Vagina (tissue), 2 donors: ENCODE measurements around the gene ZKSCAN5. TPM values are rescaled to one million over a fixed set of nuclear protein-coding genes. Genes with fewer than 3 reads are reported as not detected.

Source experiments
- DNase-seq, 2 donors: peaks; one replicate each; pipeline ENCODE4 v3.0.0-alpha.2; 2017; ENCODE audit errors: extremely low spot score in 2 of 2
- H3K27ac ChIP-seq: fragments of 200-600 bp; sonication (generic); one replicate; pipeline ENCODE4 v1.5.1; 2019
- H3K27me3 ChIP-seq: fragments of 200-600 bp; sonication (generic); one replicate; pipeline ENCODE4 v1.5.1; 2019
- H3K36me3 ChIP-seq, 2 donors: fragments of 200-600 bp; sonication (generic); one replicate each; pipeline ENCODE4 v1.5.1; 2017 to 2019
- H3K4me1 ChIP-seq: fragments of 200-600 bp; sonication (generic); one replicate; pipeline ENCODE4 v1.5.1; 2019
- H3K4me3 ChIP-seq, 2 donors: fragments of 200-600 bp; sonication (generic); 1 replicate in 1 of 2; 2 replicates in 1 of 2; pipeline ENCODE4 v1.5.1; 2016 to 2019
- H3K9me3 ChIP-seq: fragments of 200-600 bp; sonication (generic); one replicate; pipeline ENCODE4 v1.5.1; 2019
- POLR2A ChIP-seq, 2 donors: fragments of 450-650 bp; IDR thresholded peaks; one replicate each; pipeline ENCODE4 v1.6.1; 2017; ENCODE audit warnings: antibody characterized with exemption in 2 of 2, mild to moderate bottlenecking in 2 of 2, moderate library complexity in 2 of 2
- POLR2AphosphoS5 ChIP-seq, 2 donors: sonication (generic); formaldehyde crosslinking; IDR thresholded peaks; one replicate each; pipeline ENCODE4 v1.9.0; 2017; ENCODE audit warnings: antibody characterized with exemption in 2 of 2, mild to moderate bottlenecking in 2 of 2, low read depth in 1 of 2; ENCODE audit not compliant: insufficient read depth in 1 of 2
- intact Hi-C: fragments of 100-400 bp; cut with DNase I; formaldehyde crosslinking; loops from one replicate; pipeline ENCODE4 v1.15.1; 2023
- total RNA-seq: library from RNA; depleted of rRNA; stranded (reverse); fragments of >200 nt; gene quantifications from one replicate; pipeline ENCODE4 v1.2.3, GENCODE V29; 2016
- TF ChIP-seq, protein P1 (sequence below), 3 experiments: fragments of 450-650 bp in 2 of 3; fragments of 200-600 bp in 1 of 3; sonication (generic) in 1 of 3; IDR thresholded peaks; one replicate each; pipeline ENCODE4 v1.5.1; 2017 to 2019; ENCODE audit warnings: antibody characterized with exemption in 3 of 3, mild to moderate bottlenecking in 2 of 3, moderate library complexity in 2 of 3

Gene ZKSCAN5
- total RNA-seq, 1 donor from 2014 or later, result 7.1 TPM

DNA sequence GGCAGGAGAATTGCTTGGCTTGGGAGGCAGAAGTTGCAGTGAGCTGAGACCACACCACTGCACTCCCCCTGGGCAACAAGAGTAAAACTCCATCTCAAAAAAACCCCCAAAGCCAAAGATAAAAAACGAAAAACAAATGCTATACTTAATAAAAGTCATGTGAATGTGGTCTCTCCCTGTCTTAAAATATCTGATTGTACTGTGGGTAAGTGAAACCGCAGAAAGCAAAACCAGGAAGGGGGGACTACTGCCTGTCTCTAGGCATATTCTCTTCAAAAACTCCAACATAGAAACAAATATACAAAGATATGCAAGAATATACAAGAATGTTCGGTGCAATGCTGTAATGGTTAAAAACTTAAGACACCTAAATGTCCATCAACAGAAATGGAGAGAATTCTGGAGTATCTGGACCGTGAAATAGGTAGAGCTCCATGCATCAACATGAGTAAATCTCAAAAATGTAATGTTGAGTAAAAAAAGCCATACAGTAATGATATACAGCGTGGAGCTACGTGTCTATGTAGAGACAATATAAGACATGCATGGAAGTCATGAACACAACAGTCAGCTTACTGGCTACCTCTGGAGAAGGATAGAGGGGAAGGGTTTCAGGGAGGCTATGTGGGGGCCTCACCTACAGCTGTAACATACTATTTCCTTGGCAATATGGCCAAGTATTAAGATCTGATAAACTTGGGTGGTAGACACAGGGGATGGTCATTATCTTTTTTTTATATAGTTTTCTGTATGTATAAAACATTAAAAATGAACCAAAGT lies 6.5 kb upstream of the ZKSCAN5 start:
- Histone ChIP-seq H3K9me3 (peaks cover 10% of the 10 kb centered on the region), H3K27ac (no peak overlapping the region), H3K36me3 (peaks cover 14 to 53% of the 10 kb centered on the region in 2 donors), H3K27me3 (no peaks in the 10 kb centered on the region), H3K4me3 (peak overlapping the region; percentile 67 to 95), H3K4me1 (peaks cover 32% of the 10 kb centered on the region)
- intact Hi-C loops, result no loop called here
- no peak for DNase-seq
- no peak for TF ChIP-seq POLR2AphosphoS5 (IDR thresholded peaks at IDR 0.05; ENCODE audit: insufficient read depth in 1 of 2, low read depth in 1 of 2)
- TF ChIP-seq POLR2A (IDR thresholded peaks at IDR 0.05), result no peak
- TF ChIP-seq, protein P1, sequence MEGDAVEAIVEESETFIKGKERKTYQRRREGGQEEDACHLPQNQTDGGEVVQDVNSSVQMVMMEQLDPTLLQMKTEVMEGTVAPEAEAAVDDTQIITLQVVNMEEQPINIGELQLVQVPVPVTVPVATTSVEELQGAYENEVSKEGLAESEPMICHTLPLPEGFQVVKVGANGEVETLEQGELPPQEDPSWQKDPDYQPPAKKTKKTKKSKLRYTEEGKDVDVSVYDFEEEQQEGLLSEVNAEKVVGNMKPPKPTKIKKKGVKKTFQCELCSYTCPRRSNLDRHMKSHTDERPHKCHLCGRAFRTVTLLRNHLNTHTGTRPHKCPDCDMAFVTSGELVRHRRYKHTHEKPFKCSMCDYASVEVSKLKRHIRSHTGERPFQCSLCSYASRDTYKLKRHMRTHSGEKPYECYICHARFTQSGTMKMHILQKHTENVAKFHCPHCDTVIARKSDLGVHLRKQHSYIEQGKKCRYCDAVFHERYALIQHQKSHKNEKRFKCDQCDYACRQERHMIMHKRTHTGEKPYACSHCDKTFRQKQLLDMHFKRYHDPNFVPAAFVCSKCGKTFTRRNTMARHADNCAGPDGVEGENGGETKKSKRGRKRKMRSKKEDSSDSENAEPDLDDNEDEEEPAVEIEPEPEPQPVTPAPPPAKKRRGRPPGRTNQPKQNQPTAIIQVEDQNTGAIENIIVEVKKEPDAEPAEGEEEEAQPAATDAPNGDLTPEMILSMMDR (IDR thresholded peaks at IDR 0.05), result no peak

DNA sequence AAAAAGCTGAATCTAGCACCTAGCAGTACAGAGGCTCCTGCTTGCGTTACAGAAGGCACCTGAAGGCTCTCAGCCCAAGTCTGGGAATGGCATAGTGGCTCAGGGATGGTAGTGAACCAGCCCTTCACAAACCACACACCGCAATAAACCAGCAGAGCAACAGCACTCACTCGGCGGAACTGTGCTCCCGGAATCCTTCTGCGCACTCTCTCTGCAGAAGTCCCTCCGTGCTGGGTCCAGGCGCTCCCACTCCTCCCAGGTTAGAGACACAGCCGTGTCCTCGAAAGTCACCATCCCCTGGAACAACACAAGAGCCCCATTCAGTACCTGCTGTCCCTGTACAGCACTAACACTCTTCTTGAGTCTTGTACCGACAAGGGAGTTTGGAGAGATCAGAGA lies 5.9 kb upstream of the ZKSCAN5 start:
- peak overlapping the region; percentile 67 to 95 for H3K4me3 ChIP-seq
- H3K4me1 ChIP-seq, result peaks cover 32% of the 10 kb centered on the region
- intact Hi-C loops, result no loop called here
- no peak overlapping the region for H3K27ac ChIP-seq
- H3K36me3 ChIP-seq, result peaks cover 9 to 47% of the 10 kb centered on the region in 2 donors
- H3K9me3 ChIP-seq, result peaks cover 5% of the 10 kb centered on the region
- no peaks in the 10 kb centered on the region for H3K27me3 ChIP-seq
- DNase-seq, result no peak
- TF ChIP-seq, protein P1 (IDR thresholded peaks at IDR 0.05), result no peak
- TF ChIP-seq POLR2A (IDR thresholded peaks at IDR 0.05), result no peak
- no peak for TF ChIP-seq POLR2AphosphoS5 (IDR thresholded peaks at IDR 0.05; ENCODE audit: insufficient read depth in 1 of 2, low read depth in 1 of 2)

DNA sequence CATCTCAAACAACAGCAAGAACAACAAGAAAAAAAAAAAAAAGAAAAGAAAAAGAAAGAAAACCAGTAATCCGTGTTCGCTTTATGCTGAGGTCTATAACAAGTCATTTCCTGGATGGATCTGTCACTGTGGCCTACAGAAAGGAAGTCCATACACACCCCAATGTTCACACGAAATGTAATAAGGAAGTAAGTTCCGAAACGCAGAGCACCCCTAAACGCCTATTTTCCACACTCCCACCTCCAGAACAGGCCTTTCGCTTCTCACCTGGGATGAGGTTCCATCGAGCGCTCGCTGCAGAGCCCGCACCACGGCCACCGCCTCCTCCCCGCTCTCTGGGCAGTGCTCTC lies 5.1 kb upstream of the ZKSCAN5 start:
- Histone ChIP-seq H3K36me3 (peaks cover under 1 to 39% of the 10 kb centered on the region in 2 donors), H3K9me3 (no peaks in the 10 kb centered on the region), H3K27ac (peak overlapping the region; percentile 92), H3K27me3 (no peaks in the 10 kb centered on the region), H3K4me3 (peak overlapping the region; percentile 67 to 95), H3K4me1 (peaks cover 32% of the 10 kb centered on the region)
- DNase-seq, result no peak
- intact Hi-C loops, result no loop called here
- TF ChIP-seq, protein P1 (IDR thresholded peaks at IDR 0.05), result no peak
- TF ChIP-seq POLR2A (IDR thresholded peaks at IDR 0.05) (no peak), POLR2AphosphoS5 (IDR thresholded peaks at IDR 0.05; ENCODE audit: insufficient read depth in 1 of 2, low read depth in 1 of 2) (no peak)

DNA sequence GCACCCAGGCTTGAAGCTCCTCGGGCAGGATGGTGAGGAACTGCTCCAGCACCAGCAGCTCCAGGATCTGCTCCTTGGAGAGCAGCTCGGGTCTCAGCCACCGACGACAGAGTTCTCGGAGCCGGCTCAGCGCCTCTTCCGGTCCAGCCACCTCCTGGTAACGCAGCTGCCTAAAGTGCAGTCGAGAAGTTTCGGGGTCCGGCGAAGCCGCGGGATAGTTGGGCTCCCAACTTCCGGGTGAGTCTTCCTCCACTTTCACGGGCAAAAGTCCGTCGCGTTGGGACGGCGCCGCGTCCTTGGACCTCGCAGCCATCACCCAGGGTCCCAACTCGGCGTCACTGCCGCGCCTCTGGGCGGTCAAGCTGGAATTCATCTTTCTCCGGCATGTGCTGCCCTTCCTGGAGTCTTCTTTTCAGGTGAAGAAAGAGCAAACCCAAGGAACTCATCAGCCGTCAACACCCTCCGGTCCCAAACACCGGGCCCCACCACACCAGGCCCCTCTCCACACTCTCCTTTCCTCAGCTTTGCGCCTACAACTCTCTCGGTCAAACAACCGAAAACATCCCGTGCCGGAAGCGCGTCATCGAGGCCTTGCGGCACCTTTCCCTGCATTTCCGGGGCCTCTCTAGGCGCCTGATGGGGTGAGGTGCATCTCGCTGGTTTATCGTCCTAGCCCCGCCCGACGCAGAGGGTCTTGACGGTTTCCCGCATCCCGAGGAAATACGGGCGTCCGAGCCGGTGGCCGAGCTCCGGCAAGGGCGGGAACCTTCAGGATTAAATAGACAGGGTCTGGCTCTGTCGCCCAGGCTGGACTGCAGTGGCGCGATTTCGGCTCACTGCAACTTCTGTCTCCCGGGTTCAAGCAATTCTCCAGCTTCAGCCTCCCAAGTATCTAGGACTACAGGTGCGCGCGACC lies 4.5 kb upstream of the ZKSCAN5 start, which contains the start of gene ZNF394:
Gene ZNF394 (minus strand): TSS at position 561 of the 916 bp plus-strand sequence. CDS start 188 bp downstream, at position 373.
- peaks cover 32% of the 10 kb centered on the region for H3K4me1 ChIP-seq
- intact Hi-C loops, result no loop called here
- H3K27ac ChIP-seq, result peak within 1 kb of the TSS; percentile 92
- TF ChIP-seq, protein P1 (IDR thresholded peaks at IDR 0.05), result peak in 1 of 3 experiments; percentile 34
- TF ChIP-seq POLR2A (IDR thresholded peaks at IDR 0.05) (peak in 1 of 2 donors; percentile 46), POLR2AphosphoS5 (IDR thresholded peaks at IDR 0.05; ENCODE audit: insufficient read depth in 1 of 2, low read depth in 1 of 2) (peak; percentile 82 to 91)
- no peaks in the 10 kb centered on the region for H3K9me3 ChIP-seq
- peak in 1 of 2 donors; percentile 92 for DNase-seq
- peak within 1 kb of the TSS; percentile 67 to 95 for H3K4me3 ChIP-seq
- H3K36me3 ChIP-seq, result peaks cover 0 to 33% of the 10 kb centered on the region in 2 donors
- no peaks in the 10 kb centered on the region for H3K27me3 ChIP-seq
